ENCODE data around the gene PHF19. TPM values are rescaled to one million over a fixed set of nuclear protein-coding genes. Genes with fewer than 3 reads are reported as not detected.

PHF19 gene
- total RNA-seq, 1 experiment from 2014 or later = 39.0 TPM

DNA sequence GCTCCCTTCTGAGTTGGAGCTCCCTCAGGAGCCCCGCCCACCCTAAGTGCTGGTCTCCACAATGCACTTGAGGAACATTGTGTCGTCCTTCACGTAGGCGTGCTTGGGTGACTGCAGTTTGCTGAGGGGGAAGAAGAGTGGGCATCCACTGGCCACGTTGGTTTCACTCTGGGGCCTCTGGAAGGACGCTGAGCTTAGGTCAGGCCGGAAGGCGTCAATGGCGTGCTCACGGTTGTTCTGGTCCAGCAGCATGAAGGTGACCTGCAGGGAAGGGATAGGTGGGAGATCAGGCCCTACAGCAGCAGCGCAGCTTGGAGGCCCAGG is 28.0 kb upstream of the PHF19 start (continued):
- TF ChIP-seq CDX4 (CRISPR knock-in tag; IDR thresholded peaks at IDR 0.05; ENCODE audit: borderline replicate concordance) (no peak), ZNF138 (CRISPR knock-in tag; conservative IDR thresholded peaks at IDR 0.05) (no peak)

DNA sequence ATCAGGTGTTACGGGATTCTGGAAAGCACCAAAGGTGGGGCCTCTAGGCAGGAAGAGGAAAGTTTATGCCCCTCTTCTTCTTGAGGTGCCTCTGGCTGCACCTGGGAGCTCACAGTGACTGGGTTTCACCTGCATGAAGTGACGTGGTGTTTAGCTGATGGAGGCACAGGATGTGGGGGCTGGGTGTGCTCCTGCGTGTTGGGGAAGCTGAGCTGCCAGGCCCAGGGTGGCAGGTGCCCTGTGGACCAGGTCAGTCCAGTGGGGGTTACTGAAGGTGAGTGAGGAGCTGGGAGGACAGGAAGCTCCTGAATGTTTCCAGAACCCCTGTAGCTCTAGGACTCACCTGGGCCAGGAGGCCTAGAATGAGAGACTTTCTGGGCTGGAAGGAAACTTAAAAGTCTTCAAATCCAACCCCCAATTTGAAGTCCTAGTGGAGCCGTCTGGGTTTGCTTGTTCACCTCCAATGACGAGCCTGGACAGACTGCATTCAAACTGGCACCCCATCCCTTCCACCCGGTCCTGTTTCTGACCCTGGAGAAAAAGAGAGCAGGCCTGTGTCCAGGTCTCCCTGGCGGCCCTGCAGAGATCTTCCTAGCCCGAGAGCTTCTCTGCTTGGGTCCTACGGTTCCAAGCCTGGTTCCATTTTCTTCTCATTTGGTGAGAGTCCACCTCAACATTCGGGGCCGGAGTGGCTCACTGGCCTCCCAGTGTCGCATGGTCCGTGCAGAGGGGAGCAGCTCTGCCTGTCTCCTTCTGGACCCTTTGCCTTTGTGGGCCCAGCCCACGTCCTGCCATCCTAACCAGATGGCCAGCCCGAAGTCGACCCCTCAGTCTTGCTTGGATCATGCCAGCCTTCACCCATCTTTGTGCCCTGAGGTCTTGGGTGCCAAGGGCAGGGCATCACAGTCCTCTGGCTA is 27.3 kb upstream of the PHF19 start:
- Mint-ChIP-seq H3K4me1 (no peaks in the 10 kb centered on the region), H3K36me3 (no peaks in the 10 kb centered on the region), H3K4me3 (no peak overlapping the region), H3K27me3 (ENCODE audit: low read depth) (no peaks in the 10 kb centered on the region), H3K27ac (no peak overlapping the region; the same call in 1 of the 2 replicates), H3K9me3 (no peaks in the 10 kb centered on the region)
- CTCF ChIA-PET = interaction anchor here (1.0 kb wide), 1 partner anchor 12 kb away, joined by 3 read pairs; no protein-coding TSS in a partner anchor
- TF ChIP-seq AFF4 (CRISPR knock-in tag; IDR thresholded peaks at IDR 0.05; ENCODE audit: borderline replicate concordance) (no peak), MYBL2 (CRISPR knock-in tag; IDR thresholded peaks at IDR 0.05) (no peak), ZNF396 (CRISPR knock-in tag; IDR thresholded peaks at IDR 0.05; ENCODE audit: borderline replicate concordance) (no peak), ZNF219 (CRISPR knock-in tag; IDR thresholded peaks at IDR 0.05; ENCODE audit: borderline replicate concordance) (no peak), NFE2L1 (CRISPR knock-in tag; IDR thresholded peaks at IDR 0.05) (no peak), FOXP1 (CRISPR knock-in tag; IDR thresholded peaks at IDR 0.05; ENCODE audit: borderline replicate concordance) (no peak), GRHL2 (CRISPR knock-in tag; IDR thresholded peaks at IDR 0.05; ENCODE audit: insufficient replicate concordance, severe bottlenecking) (no peak), RELA (CRISPR knock-in tag; IDR thresholded peaks at IDR 0.05; ENCODE audit: borderline replicate concordance) (no peak)
- TF ChIP-seq, protein P1, sequence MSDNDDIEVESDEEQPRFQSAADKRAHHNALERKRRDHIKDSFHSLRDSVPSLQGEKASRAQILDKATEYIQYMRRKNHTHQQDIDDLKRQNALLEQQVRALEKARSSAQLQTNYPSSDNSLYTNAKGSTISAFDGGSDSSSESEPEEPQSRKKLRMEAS (CRISPR knock-in tag; IDR thresholded peaks at IDR 0.05) = no peak
- TF ChIP-seq, protein P2, sequence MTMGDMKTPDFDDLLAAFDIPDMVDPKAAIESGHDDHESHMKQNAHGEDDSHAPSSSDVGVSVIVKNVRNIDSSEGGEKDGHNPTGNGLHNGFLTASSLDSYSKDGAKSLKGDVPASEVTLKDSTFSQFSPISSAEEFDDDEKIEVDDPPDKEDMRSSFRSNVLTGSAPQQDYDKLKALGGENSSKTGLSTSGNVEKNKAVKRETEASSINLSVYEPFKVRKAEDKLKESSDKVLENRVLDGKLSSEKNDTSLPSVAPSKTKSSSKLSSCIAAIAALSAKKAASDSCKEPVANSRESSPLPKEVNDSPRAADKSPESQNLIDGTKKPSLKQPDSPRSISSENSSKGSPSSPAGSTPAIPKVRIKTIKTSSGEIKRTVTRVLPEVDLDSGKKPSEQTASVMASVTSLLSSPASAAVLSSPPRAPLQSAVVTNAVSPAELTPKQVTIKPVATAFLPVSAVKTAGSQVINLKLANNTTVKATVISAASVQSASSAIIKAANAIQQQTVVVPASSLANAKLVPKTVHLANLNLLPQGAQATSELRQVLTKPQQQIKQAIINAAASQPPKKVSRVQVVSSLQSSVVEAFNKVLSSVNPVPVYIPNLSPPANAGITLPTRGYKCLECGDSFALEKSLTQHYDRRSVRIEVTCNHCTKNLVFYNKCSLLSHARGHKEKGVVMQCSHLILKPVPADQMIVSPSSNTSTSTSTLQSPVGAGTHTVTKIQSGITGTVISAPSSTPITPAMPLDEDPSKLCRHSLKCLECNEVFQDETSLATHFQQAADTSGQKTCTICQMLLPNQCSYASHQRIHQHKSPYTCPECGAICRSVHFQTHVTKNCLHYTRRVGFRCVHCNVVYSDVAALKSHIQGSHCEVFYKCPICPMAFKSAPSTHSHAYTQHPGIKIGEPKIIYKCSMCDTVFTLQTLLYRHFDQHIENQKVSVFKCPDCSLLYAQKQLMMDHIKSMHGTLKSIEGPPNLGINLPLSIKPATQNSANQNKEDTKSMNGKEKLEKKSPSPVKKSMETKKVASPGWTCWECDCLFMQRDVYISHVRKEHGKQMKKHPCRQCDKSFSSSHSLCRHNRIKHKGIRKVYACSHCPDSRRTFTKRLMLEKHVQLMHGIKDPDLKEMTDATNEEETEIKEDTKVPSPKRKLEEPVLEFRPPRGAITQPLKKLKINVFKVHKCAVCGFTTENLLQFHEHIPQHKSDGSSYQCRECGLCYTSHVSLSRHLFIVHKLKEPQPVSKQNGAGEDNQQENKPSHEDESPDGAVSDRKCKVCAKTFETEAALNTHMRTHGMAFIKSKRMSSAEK (CRISPR knock-in tag; IDR thresholded peaks at IDR 0.05; ENCODE audit: borderline replicate concordance) = no peak
- ATAC-seq = no peak
- no peak for DNase-seq (ENCODE audit: low spot score)
- POLR2A ChIA-PET = no interaction called here
